Mesenchymal stem cell (in vitro differentiated cells and primary cell): ENCODE measurements around the gene BCL2.

Source experiments
- DNase-seq: peaks from one replicate; pipeline ENCODE4 v3.0.0-alpha.2; 2013
- H2AFZ ChIP-seq: one replicate; pipeline ENCODE4 v1.6.1; 2013; ENCODE audit warnings: low read depth, mild to moderate bottlenecking, control low read depth, inconsistent platforms, low read length, moderate library complexity
- H2AK5ac ChIP-seq: 2 replicates; pipeline ENCODE4 v1.6.1; 2013; ENCODE audit warnings: low read length, moderate library complexity, mild to moderate bottlenecking, inconsistent platforms; ENCODE audit not compliant: severe bottlenecking
- H2BK120ac ChIP-seq: one replicate; pipeline ENCODE4 v1.6.1; 2013; ENCODE audit warnings: low read depth, mild to moderate bottlenecking, inconsistent platforms, low read length, moderate library complexity
- H2BK12ac ChIP-seq, 2 experiments: one replicate each; pipeline ENCODE4 v1.6.1; 2013; ENCODE audit warnings: inconsistent platforms in 2 of 2, low read length in 2 of 2, mild to moderate bottlenecking in 2 of 2, moderate library complexity in 2 of 2, control low read depth in 1 of 2
- H2BK15ac ChIP-seq: one replicate; pipeline ENCODE4 v1.6.1; 2013; ENCODE audit warnings: mild to moderate bottlenecking, low read depth, inconsistent platforms; ENCODE audit not compliant: poor library complexity, severe bottlenecking
- H2BK5ac ChIP-seq: 2 replicates; pipeline ENCODE4 v1.6.1; 2013; ENCODE audit warnings: low read depth, mild to moderate bottlenecking, low read length, control low read depth, inconsistent platforms; ENCODE audit not compliant: poor library complexity, severe bottlenecking
- H3K14ac ChIP-seq, 2 experiments: one replicate each; pipeline ENCODE4 v1.6.1; 2013; ENCODE audit warnings: inconsistent platforms in 2 of 2, low read length in 2 of 2, control low read depth in 1 of 2, mild to moderate bottlenecking in 1 of 2, moderate library complexity in 1 of 2
- H3K18ac ChIP-seq, 2 experiments: one replicate each; pipeline ENCODE4 v1.6.1; 2013; ENCODE audit warnings: inconsistent platforms in 2 of 2, low read length in 2 of 2, control low read depth in 1 of 2, low read depth in 1 of 2, mild to moderate bottlenecking in 1 of 2
- H3K23ac ChIP-seq, 2 experiments: one replicate each; pipeline ENCODE4 v1.6.1; 2013; ENCODE audit warnings: inconsistent platforms in 2 of 2, low read length in 2 of 2, mild to moderate bottlenecking in 2 of 2, moderate library complexity in 2 of 2, control low read depth in 1 of 2
- H3K27ac ChIP-seq: 2 replicates; pipeline ENCODE4 v1.5.1; 2013; ENCODE audit warnings: mild to moderate bottlenecking, moderate library complexity, low read length, control low read depth, inconsistent platforms; ENCODE audit not compliant: poor library complexity, severe bottlenecking
- H3K27me3 ChIP-seq, 2 experiments: 2 replicates each; pipeline versions ENCODE4 v1.6.1 to v1.7.0; 2013; ENCODE audit warnings: low read length in 2 of 2, mild to moderate bottlenecking in 2 of 2, moderate library complexity in 2 of 2, control low read depth in 1 of 2, inconsistent platforms in 1 of 2; ENCODE audit not compliant: control insufficient read depth in 1 of 2, insufficient read depth in 1 of 2
- H3K36me3 ChIP-seq, 2 experiments: 2 replicates each; pipeline versions ENCODE4 v1.6.1 to v1.7.0; 2013; ENCODE audit warnings: low read length in 2 of 2, control low read depth in 1 of 2, inconsistent platforms in 1 of 2, low read depth in 1 of 2, mild to moderate bottlenecking in 1 of 2; ENCODE audit not compliant: insufficient read depth in 2 of 2, control insufficient read depth in 1 of 2
- H3K4ac ChIP-seq, 2 experiments: one replicate each; pipeline ENCODE4 v1.6.1; 2013; ENCODE audit warnings: inconsistent platforms in 2 of 2, low read length in 2 of 2, mild to moderate bottlenecking in 2 of 2, moderate library complexity in 2 of 2, control low read depth in 1 of 2, low read depth in 1 of 2
- H3K4me1 ChIP-seq: 2 replicates; pipeline ENCODE4 v1.6.1; 2013; ENCODE audit warnings: low read depth, low read length, control low read depth; ENCODE audit not compliant: control insufficient read depth, insufficient read depth
- H3K4me2 ChIP-seq: 2 replicates; pipeline ENCODE4 v1.6.1; 2013; ENCODE audit warnings: low read length, mild to moderate bottlenecking, inconsistent platforms; ENCODE audit not compliant: poor library complexity, severe bottlenecking
- H3K4me3 ChIP-seq, 2 experiments: 2 replicates each; pipeline versions ENCODE4 v1.5.1 to v1.7.0; 2013; ENCODE audit warnings: low read length in 2 of 2, mild to moderate bottlenecking in 2 of 2, control low read depth in 1 of 2, low read depth in 1 of 2; ENCODE audit not compliant: insufficient read depth in 1 of 2
- H3K79me1 ChIP-seq: replicated peaks from 2 replicates; pipeline ENCODE4 v1.6.1; 2013; ENCODE audit warnings: mild to moderate bottlenecking, control low read depth, low read length, inconsistent platforms; ENCODE audit not compliant: poor library complexity, severe bottlenecking
- H3K9ac ChIP-seq: 2 replicates; pipeline ENCODE4 v1.7.0; 2013; ENCODE audit warnings: mild to moderate bottlenecking, low read length, moderate library complexity
- H3K9me3 ChIP-seq: 2 replicates; pipeline ENCODE4 v1.7.0; 2013; ENCODE audit warnings: mild to moderate bottlenecking, low read length; ENCODE audit not compliant: control insufficient read depth
- H4K8ac ChIP-seq: one replicate; pipeline ENCODE4 v1.6.1; 2013; ENCODE audit warnings: inconsistent platforms, mild to moderate bottlenecking, low read length, moderate library complexity
- H4K91ac ChIP-seq: one replicate; pipeline ENCODE4 v1.6.1; 2013; ENCODE audit warnings: mild to moderate bottlenecking, low read length, inconsistent platforms
- WGBS: methylation state at CpG from one replicate; pipeline ENCODE4 v1.1.7; 2013; ENCODE audit warnings: mixed read lengths; 5-methylcytosine and 5-hydroxymethylcytosine counted together

BCL2 gene

GRCh38 chr18:63317982-63318888 lies 1.3 kb downstream of the BCL2 start:
- Histone ChIP-seq H2BK12ac (no peak overlapping the region), H4K91ac (no peak overlapping the region), H3K4me1 (peaks cover 13% of the 10 kb centered on the region), H3K27ac (no peak overlapping the region), H3K4me2 (peak overlapping the region; percentile 100), H3K4me3 (peak overlapping the region; percentile 64 to 86), H4K8ac (no peak overlapping the region), H3K14ac (peak overlapping the region in 1 of 2 experiments; percentile 71), H2AK5ac (no peak overlapping the region), H3K9me3 (no peaks in the 10 kb centered on the region), H3K27me3 (no peaks in the 10 kb centered on the region), H2AFZ (no peak overlapping the region), H3K23ac (peak overlapping the region in 1 of 2 experiments; percentile 48), H3K79me1 (peaks cover 13% of the 10 kb centered on the region), H3K4ac (no peak overlapping the region), H3K36me3 (no peaks in the 10 kb centered on the region), H3K18ac (no peak overlapping the region), H3K9ac (peak overlapping the region; percentile 87), H2BK5ac (no peak overlapping the region), H2BK15ac (peak overlapping the region; percentile 63), H2BK120ac (no peak overlapping the region)
- no peak for DNase-seq
- WGBS, result 8% methylated on average over 43 of the region's 66 CpGs

- Histone ChIP-seq H3K23ac (no peak overlapping the region), H3K4me3 (peak overlapping the region; percentile 64 to 86), H3K27me3 (no peaks in the 10 kb centered on the region), H4K8ac (no peak overlapping the region), H3K36me3 (no peaks in the 10 kb centered on the region), H3K4ac (no peak overlapping the region), H3K14ac (no peak overlapping the region), H2BK15ac (no peak overlapping the region), H2AFZ (no peak overlapping the region), H3K4me2 (peak overlapping the region; percentile 100), H3K9ac (peak overlapping the region; percentile 87), H2BK12ac (no peak overlapping the region), H3K9me3 (no peaks in the 10 kb centered on the region), H3K79me1 (peaks cover 13% of the 10 kb centered on the region), H2AK5ac (no peak overlapping the region), H3K4me1 (peaks cover 14% of the 10 kb centered on the region), H2BK120ac (no peak overlapping the region), H3K27ac (no peak overlapping the region), H2BK5ac (no peak overlapping the region), H3K18ac (no peak overlapping the region), H4K91ac (no peak overlapping the region)
- WGBS, result 81% methylated on average over 10 of the region's 10 CpGs
- no peak for DNase-seq
These were observed 2.0 kb downstream of the BCL2 start for GRCh38 chr18:63317556-63317946.

- Histone ChIP-seq H3K4me3 (peak overlapping the region in 1 of 2 experiments; percentile 86), H3K79me1 (peaks cover 16% of the 10 kb centered on the region), H3K14ac (no peak overlapping the region), H3K4me2 (no peak overlapping the region), H2BK120ac (no peak overlapping the region), H3K23ac (no peak overlapping the region), H2AFZ (no peak overlapping the region), H3K27me3 (no peaks in the 10 kb centered on the region), H3K4ac (no peak overlapping the region), H2AK5ac (no peak overlapping the region), H3K18ac (no peak overlapping the region), H2BK15ac (no peak overlapping the region), H3K36me3 (no peaks in the 10 kb centered on the region), H2BK5ac (no peak overlapping the region), H3K9ac (no peak overlapping the region), H2BK12ac (no peak overlapping the region), H3K4me1 (peaks cover 17% of the 10 kb centered on the region), H4K8ac (no peak overlapping the region), H4K91ac (no peak overlapping the region), H3K27ac (no peak overlapping the region), H3K9me3 (no peaks in the 10 kb centered on the region)
- DNase-seq, result no peak
- 96% methylated on average over 4 of the region's 4 CpGs for WGBS
These were observed 2.7 kb downstream of the BCL2 start for GRCh38 chr18:63316612-63317555.

- no peak overlapping the region for H4K8ac ChIP-seq
- H3K9ac ChIP-seq, result no peak overlapping the region
- no peak overlapping the region for H2AK5ac ChIP-seq
- no peaks in the 10 kb centered on the region for H3K27me3 ChIP-seq
- no peak overlapping the region for H2BK12ac ChIP-seq
- no peak overlapping the region for H3K27ac ChIP-seq
- H3K23ac ChIP-seq, result no peak overlapping the region
- H2AFZ ChIP-seq, result no peak overlapping the region
- no peak for DNase-seq
- peaks cover 16% of the 10 kb centered on the region for H3K79me1 ChIP-seq
- no peak overlapping the region for H4K91ac ChIP-seq
- no peak overlapping the region for H3K4me2 ChIP-seq
- H3K36me3 ChIP-seq, result no peaks in the 10 kb centered on the region
- no peak overlapping the region for H3K18ac ChIP-seq
- H3K4me1 ChIP-seq, result peaks cover 19% of the 10 kb centered on the region
- no peak overlapping the region for H3K4ac ChIP-seq
- no peak overlapping the region for H2BK15ac ChIP-seq
- H2BK5ac ChIP-seq, result no peak overlapping the region
- H3K14ac ChIP-seq, result no peak overlapping the region
- H3K4me3 ChIP-seq, result no peak overlapping the region
- H2BK120ac ChIP-seq, result no peak overlapping the region
- no peaks in the 10 kb centered on the region for H3K9me3 ChIP-seq
These were observed 3.7 kb downstream of the BCL2 start for GRCh38 chr18:63315876-63316275.
